Upper lobe of right lung (tissue), 1 donor: Measurements from ENCODE around the gene PLA2G4D. TPM values are rescaled to one million over a fixed set of nuclear protein-coding genes. Genes with fewer than 3 reads are reported as not detected.

ENCODE experiments used
- ATAC-seq: fragments of 200-7000 bp; cut with Tn5 transposase; one replicate; pipeline ENCODE4 v1.9.1; 2020; ENCODE audit warnings: mild to moderate bottlenecking, moderate library complexity
- DNase-seq: peaks from one replicate; pipeline ENCODE4 v3.0.0-alpha.2; 2020
- H3K27ac ChIP-seq: fragments of 200-600 bp; one replicate; pipeline ENCODE4 v1.8.0; 2022
- H3K27me3 ChIP-seq: fragments of 200-600 bp; one replicate; pipeline ENCODE4 v1.8.0; 2022; ENCODE audit warnings: mild to moderate bottlenecking
- H3K36me3 ChIP-seq: fragments of 200-600 bp; one replicate; pipeline ENCODE4 v1.8.0; 2022
- H3K4me1 ChIP-seq: fragments of 200-600 bp; one replicate; pipeline ENCODE4 v1.8.0; 2022
- H3K4me3 ChIP-seq: fragments of 200-600 bp; one replicate; pipeline ENCODE4 v1.8.0; 2022; ENCODE audit warnings: mild to moderate bottlenecking
- H3K9me3 ChIP-seq: fragments of 200-600 bp; one replicate; pipeline ENCODE4 v1.8.0; 2022
- CTCF ChIP-seq: fragments of 200-600 bp; IDR thresholded peaks from one replicate; pipeline ENCODE4 v1.8.0; 2022; ENCODE audit warnings: antibody characterized with exemption
- intact Hi-C: fragments of 100-400 bp; cut with DNase I; formaldehyde crosslinking; loops from one replicate; pipeline ENCODE4 v1.11.0; 2022
- total RNA-seq: library from RNA; stranded (reverse); fragmentation: NEBNext Ultra II Directional; extraction: Animal tissue kit (Norgen Biotek cat#: 25700); gene quantifications from one replicate; pipeline ENCODE4 v1.2.1, GENCODE V29; 2021
- donor health status: DM: no; HTN: yes; CAD: no; lungs with severe emphysema.

Gene PLA2G4D
- total RNA-seq, 1 donor from 2014 or later = not detected

DNA sequence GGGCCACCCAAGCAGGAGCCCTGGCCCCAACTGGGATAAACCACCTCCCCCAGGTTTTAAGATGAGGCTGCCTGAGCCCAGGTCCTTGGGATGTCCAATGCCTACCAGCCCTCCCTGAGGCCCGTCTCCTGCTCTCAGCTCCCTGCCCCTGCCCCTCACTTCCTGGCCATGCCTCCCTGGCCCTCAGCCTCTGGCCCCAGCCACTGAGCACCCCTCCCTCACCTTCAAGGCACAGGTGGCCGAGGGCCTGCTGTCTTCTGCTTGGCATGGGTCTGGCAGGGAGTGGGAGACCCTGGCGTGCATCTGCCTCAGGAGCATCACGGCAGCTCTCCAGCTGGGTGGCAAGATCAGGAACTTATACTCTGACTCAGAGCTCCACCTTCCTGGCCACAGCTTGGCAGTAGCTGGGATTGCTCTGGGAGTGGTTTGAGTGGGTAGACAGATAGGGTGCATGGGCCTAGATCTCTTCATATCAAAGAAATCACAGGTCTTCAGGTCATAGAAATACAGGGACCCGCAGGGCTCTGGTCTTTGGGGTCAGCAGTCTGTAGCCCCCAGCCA lies 73.6 kb downstream of the PLA2G4D start, which contains the start of gene PLA2G4E:
Gene PLA2G4E, minus strand, starts transcription at position 330 of the 561 bp plus-strand sequence. Its CDS starts 12 bp downstream, at position 318.
- intact Hi-C loops = no loop called here
- no peak for TF ChIP-seq CTCF
- DNase-seq (peak; percentile 51), ATAC-seq (no peak)
- no peaks in the 10 kb centered on the region for H3K27me3 ChIP-seq
- no peaks in the 10 kb centered on the region for H3K36me3 ChIP-seq
- no peaks in the 10 kb centered on the region for H3K4me1 ChIP-seq
- H3K27ac ChIP-seq = no peak within 1 kb of the TSS
- no peak within 1 kb of the TSS for H3K4me3 ChIP-seq
- H3K9me3 ChIP-seq = no peaks in the 10 kb centered on the region

GRCh38 chr15:42018306-42019224 lies 75.8 kb downstream of the PLA2G4D start:
- ATAC-seq = peak; percentile 14

More at GRCh38 chr15:42018306-42019224, 75.8 kb downstream of the PLA2G4D start:
- peak; percentile 52 for DNase-seq
- Histone ChIP-seq H3K27me3 (no peaks in the 10 kb centered on the region), H3K4me3 (no peak overlapping the region), H3K36me3 (no peaks in the 10 kb centered on the region), H3K4me1 (no peaks in the 10 kb centered on the region), H3K9me3 (no peaks in the 10 kb centered on the region), H3K27ac (no peak overlapping the region)
- intact Hi-C loops = no loop called here
- TF ChIP-seq CTCF = no peak

Other genes starting within 250 kb of the PLA2G4D start
- gene SPTBN5, start 200.5 kb downstream of the PLA2G4D start, total RNA-seq = 1.9 TPM
- 39.5 TPM for gene EHD4, start 122.0 kb downstream of the PLA2G4D start, total RNA-seq
- 1.5 TPM for gene PLA2G4E, start 73.5 kb downstream of the PLA2G4D start, total RNA-seq
- gene PLA2G4F, start 62.1 kb upstream of the PLA2G4D start, total RNA-seq = 104 TPM
- gene VPS39, start 113.7 kb upstream of the PLA2G4D start, total RNA-seq = 83.3 TPM
- 111 TPM for gene GANC, start 178.6 kb upstream of the PLA2G4D start, total RNA-seq
- gene TMEM87A, start 178.9 kb upstream of the PLA2G4D start, total RNA-seq = 129 TPM